Stomach (tissue), 4 donors: ENCODE measurements around the gene GPR22.

Source experiments
- EP300 ChIP-seq: sonication (generic); formaldehyde crosslinking; IDR thresholded peaks from one replicate; pipeline ENCODE4 v1.6.1; 2017; ENCODE audit warnings: antibody characterized with exemption
- POLR2A ChIP-seq, 4 donors: fragments of 450-650 bp; IDR thresholded peaks; one replicate each; pipeline ENCODE4 v1.6.1; 2016; ENCODE audit warnings: antibody characterized with exemption in 4 of 4, control low read depth in 2 of 4, mild to moderate bottlenecking in 1 of 4, moderate library complexity in 1 of 4
- POLR2AphosphoS5 ChIP-seq, 3 donors: sonication (generic); formaldehyde crosslinking; IDR thresholded peaks; one replicate each; pipeline ENCODE4 v1.6.1; 2016; ENCODE audit warnings: antibody characterized with exemption in 3 of 3
- TF ChIP-seq, protein P1 (sequence below), 7 experiments: fragments of 450-650 bp in 4 of 7; fragments of 200-600 bp in 3 of 7; sonication (generic) in 3 of 7; IDR thresholded peaks; one replicate each; pipeline ENCODE4 v1.5.1; 2016 to 2019; ENCODE audit warnings: antibody characterized with exemption in 7 of 7, control low read depth in 2 of 7, mild to moderate bottlenecking in 1 of 7

- TF ChIP-seq EP300: no peak
- TF ChIP-seq, protein P1, sequence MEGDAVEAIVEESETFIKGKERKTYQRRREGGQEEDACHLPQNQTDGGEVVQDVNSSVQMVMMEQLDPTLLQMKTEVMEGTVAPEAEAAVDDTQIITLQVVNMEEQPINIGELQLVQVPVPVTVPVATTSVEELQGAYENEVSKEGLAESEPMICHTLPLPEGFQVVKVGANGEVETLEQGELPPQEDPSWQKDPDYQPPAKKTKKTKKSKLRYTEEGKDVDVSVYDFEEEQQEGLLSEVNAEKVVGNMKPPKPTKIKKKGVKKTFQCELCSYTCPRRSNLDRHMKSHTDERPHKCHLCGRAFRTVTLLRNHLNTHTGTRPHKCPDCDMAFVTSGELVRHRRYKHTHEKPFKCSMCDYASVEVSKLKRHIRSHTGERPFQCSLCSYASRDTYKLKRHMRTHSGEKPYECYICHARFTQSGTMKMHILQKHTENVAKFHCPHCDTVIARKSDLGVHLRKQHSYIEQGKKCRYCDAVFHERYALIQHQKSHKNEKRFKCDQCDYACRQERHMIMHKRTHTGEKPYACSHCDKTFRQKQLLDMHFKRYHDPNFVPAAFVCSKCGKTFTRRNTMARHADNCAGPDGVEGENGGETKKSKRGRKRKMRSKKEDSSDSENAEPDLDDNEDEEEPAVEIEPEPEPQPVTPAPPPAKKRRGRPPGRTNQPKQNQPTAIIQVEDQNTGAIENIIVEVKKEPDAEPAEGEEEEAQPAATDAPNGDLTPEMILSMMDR (IDR thresholded peaks at IDR 0.05): no peak
- no peak for TF ChIP-seq POLR2A (IDR thresholded peaks at IDR 0.05)
- no peak for TF ChIP-seq POLR2AphosphoS5 (IDR thresholded peaks at IDR 0.05)
Measured at GRCh38 chr7:107472116-107472515, 2.3 kb downstream of the GPR22 start.
